GM12878 (cell line): ENCODE measurements around the gene SMIM38. TPM values are rescaled to one million over a fixed set of nuclear protein-coding genes. Genes with fewer than 3 reads are reported as not detected.

Experiments used
- ATAC-seq: fragments of 200-7000 bp; cut with Tn5 transposase; 3 replicates; pipeline ENCODE4 v1.9.1; 2020; ENCODE audit warnings: mild to moderate bottlenecking, moderate library complexity
- BruUV-seq: library from RNA; stranded (reverse); fragments of 400-500 nt; replicated peaks from 2 replicates; lab custom pipeline; 2021; lab: Mats Ljungman, UMichigan
- CTCF ChIA-PET: fragments of 300-600 bp; sonication (Branson Sonifier 250); formaldehyde crosslinking; extraction: SDS; loops from one replicate; lab custom pipeline; 2021; ENCODE audit warnings: inconsistent platforms; lab: Yijun Ruan, JAX
- POLR2A ChIA-PET: fragments of 350-600 bp; formaldehyde crosslinking; extraction: SDS; loops from one replicate; lab custom pipeline; 2021; ENCODE audit warnings: inconsistent platforms; lab: Charles Lee
- RAD21 ChIA-PET: fragments of 300-600 bp; sonication (Branson Sonifier 250); formaldehyde crosslinking; loops from one replicate; lab custom pipeline; 2023; ENCODE audit warnings: antibody characterized with exemption; ENCODE audit not compliant: unreplicated experiment; lab: Charles Lee
- SMC1A ChIA-PET: fragments of 300-600 bp; sonication (Branson Sonifier 250); formaldehyde crosslinking; loops from one replicate; lab custom pipeline; 2023; ENCODE audit not compliant: unreplicated experiment, uncharacterized antibody; lab: Charles Lee
- DNase-seq: peaks from one replicate; pipeline ENCODE4 v3.0.0-alpha.2; 2011; ENCODE audit warnings: low read depth, low spot score
- FAIRE-seq: peaks from 3 replicates; lab custom pipeline; 2011; peaks lifted over from hg19 to GRCh38; lab: Jason Lieb, UNC
- H2AFZ ChIP-seq: 2 replicates; pipeline ENCODE4 v1.6.0; 2011; ENCODE audit warnings: low read depth, low read length, control low read depth; ENCODE audit not compliant: control insufficient read depth
- H3K27ac ChIP-seq: 2 replicates; pipeline ENCODE4 v1.5.1; 2011; ENCODE audit warnings: control low read depth; ENCODE audit not compliant: control insufficient read depth, insufficient read depth
- H3K27me3 ChIP-seq, 2 experiments: replicated peaks in 1 of 2; 2 replicates each; pipeline versions ENCODE4 v1.6.0 to v1.6.1; 2011; ENCODE audit warnings: low read length in 1 of 2; ENCODE audit not compliant: control insufficient read depth in 2 of 2, insufficient read depth in 2 of 2
- H3K36me3 ChIP-seq, 2 experiments: 2 replicates each; pipeline ENCODE4 v1.5.1; 2011; ENCODE audit warnings: low read length in 1 of 2; ENCODE audit not compliant: control insufficient read depth in 2 of 2, insufficient read depth in 2 of 2
- H3K4me1 ChIP-seq: 2 replicates; pipeline ENCODE4 v1.6.1; 2011; ENCODE audit warnings: mild to moderate bottlenecking, low read length, moderate library complexity, mixed read lengths; ENCODE audit not compliant: control insufficient read depth, insufficient read depth
- H3K4me2 ChIP-seq: 2 replicates; pipeline ENCODE4 v1.6.0; 2011; ENCODE audit warnings: control low read depth; ENCODE audit not compliant: control insufficient read depth, insufficient read depth
- H3K4me3 ChIP-seq: fragments of 200-600 bp; sonication (generic); 2 replicates; pipeline ENCODE4 v1.5.1; 2016
- H3K79me2 ChIP-seq: 2 replicates; pipeline ENCODE4 v1.6.0; 2011; ENCODE audit warnings: low read length; ENCODE audit not compliant: control insufficient read depth, insufficient read depth
- H3K9ac ChIP-seq: 2 replicates; pipeline ENCODE4 v1.8.0; 2011; ENCODE audit warnings: low read length, control low read depth, mixed read lengths; ENCODE audit not compliant: control insufficient read depth, insufficient read depth
- H3K9me3 ChIP-seq: replicated peaks from 3 replicates; pipeline ENCODE4 v1.5.1; 2011; ENCODE audit warnings: mild to moderate bottlenecking, low read length; ENCODE audit not compliant: control insufficient read depth, insufficient read depth
- H4K20me1 ChIP-seq: 2 replicates; pipeline ENCODE4 v1.6.0; 2011; ENCODE audit not compliant: control insufficient read depth, insufficient read depth
- BHLHE40 ChIP-seq, 2 experiments: fragments of 450-650 bp in 1 of 2; IDR thresholded peaks; 2 replicates each; pipeline ENCODE4 v1.6.1; 2011 to 2017; ENCODE audit warnings: low read depth in 2 of 2, borderline replicate concordance in 1 of 2, improper control_type of control experiment in 1 of 2, low read length in 1 of 2, mild to moderate bottlenecking in 1 of 2
- BRCA1 ChIP-seq: IDR thresholded peaks from 2 replicates; pipeline ENCODE4 v1.6.1; 2011; ENCODE audit warnings: low read depth, low read length, improper control_type of control experiment
- CEBPB ChIP-seq, 2 experiments: fragments of 150-350 bp in 1 of 2; IDR thresholded peaks; 2 replicates each; pipeline ENCODE4 v1.6.1; 2012 to 2014; ENCODE audit warnings: low read depth in 2 of 2, low read length in 2 of 2, borderline replicate concordance in 1 of 2, inconsistent platforms in 1 of 2
- CHD1 ChIP-seq: IDR thresholded peaks from 2 replicates; pipeline ENCODE4 v1.6.1; 2012; ENCODE audit warnings: low read depth, low read length, improper control_type of control experiment
- EP300 ChIP-seq, 2 experiments: fragments of 150-350 bp in 1 of 2; IDR thresholded peaks; 2 replicates each; pipeline ENCODE4 v1.6.1; 2011 to 2012; ENCODE audit warnings: low read depth in 2 of 2, low read length in 2 of 2, borderline replicate concordance in 1 of 2, improper control_type of control experiment in 1 of 2, inconsistent platforms in 1 of 2; ENCODE audit not compliant: control insufficient read depth in 1 of 2
- NFXL1 ChIP-seq: fragments of 450-650 bp; IDR thresholded peaks from 2 replicates; pipeline ENCODE4 v1.6.1; 2017; ENCODE audit warnings: antibody characterized with exemption, mild to moderate bottlenecking, borderline replicate concordance
- NFYA ChIP-seq: IDR thresholded peaks from 2 replicates; pipeline ENCODE4 v1.6.1; 2011; ENCODE audit warnings: low read depth, mild to moderate bottlenecking, low read length, improper control_type of control experiment, borderline replicate concordance
- PRDM15 ChIP-seq: fragments of 450-650 bp; formaldehyde crosslinking; IDR thresholded peaks from 2 replicates; pipeline ENCODE4 v1.4.0; 2020; ENCODE audit warnings: mild to moderate bottlenecking, moderate library complexity
- TCF7 ChIP-seq: IDR thresholded peaks from 2 replicates; pipeline ENCODE4 v1.6.1; 2014; ENCODE audit warnings: antibody characterized with exemption, borderline replicate concordance
- USF1 ChIP-seq: IDR thresholded peaks from 2 replicates; pipeline ENCODE4 v1.6.1; 2011; ENCODE audit warnings: borderline replicate concordance, low read depth, mild to moderate bottlenecking, moderate library complexity, mixed read lengths, low read length; ENCODE audit not compliant: insufficient read depth; ENCODE audit errors: extremely low read length
- WRNIP1 ChIP-seq: IDR thresholded peaks from 2 replicates; pipeline ENCODE4 v1.6.1; 2011; ENCODE audit warnings: low read depth, low read length, improper control_type of control experiment, borderline replicate concordance
- WGBS: methylation state at CpG from one replicate; pipeline ENCODE4 v1.1.6; 2016; ENCODE audit warnings: low lambda C conversion rate; ENCODE audit not compliant: insufficient replicate concordance, insufficient coverage; ENCODE audit errors: missing lambda C conversion rate; 5-methylcytosine and 5-hydroxymethylcytosine counted together
- in situ Hi-C: fragments of 300-500 bp; cut with MboI; formaldehyde crosslinking; loops from 9 replicates; pipeline ENCODE4 v1.14.3; 2018; ENCODE audit warnings: mixed read lengths
- intact Hi-C: fragments of 100-400 bp; cut with micrococcal nuclease; formaldehyde crosslinking; loops from one replicate; pipeline ENCODE4 v1.14.2; 2022; ENCODE audit not compliant: unreplicated experiment
- polyA plus RNA-seq, 11 experiments: library from polyadenylated mRNA; depleted of rRNA in 4 of 11; unstranded in 6 of 11; stranded (reverse) in 5 of 11; fragments of >200 nt; fragmentation: Nextera tagmentation in 4 of 11; fragmentation: Illumina TruSeq in 1 of 11; extraction: Ambion mirVana in 4 of 11; extraction: Trizol in 1 of 11; gene quantifications; 1 replicate in 1 of 11; 2 replicates in 10 of 11; pipeline versions ENCODE4 v1.2.1 to v1.2.3, GENCODE V29; 2011 to 2016; ENCODE audit warnings: inconsistent platforms in 2 of 11, missing spikeins in 2 of 11, low read depth in 1 of 11
- total RNA-seq, 4 experiments: library from RNA; depleted of rRNA in 3 of 4; stranded (reverse); fragments of >200 nt in 3 of 4; fragmentation: Illumina TruSeq in 1 of 4; extraction: Trizol in 1 of 4; gene quantifications; 2 replicates each; pipeline versions ENCODE4 v1.2.1 to v1.2.3, GENCODE V29; 2013 to 2021

Gene SMIM38
- total and polyA plus RNA-seq, 10 of the 15 experiments (the other 5 are each of a cell fraction or from before 2014, with no cell fraction given), result 0.15 to 5.0 (median 2.1) TPM; not detected in 1

GRCh38 chr11:69115586-69116560, 39.9 kb upstream of the SMIM38 start:
- SMC1A ChIA-PET, result no interaction called here
- no peak overlapping the region for H2AFZ ChIP-seq
- no peaks in the 10 kb centered on the region for H3K79me2 ChIP-seq
- RAD21 ChIA-PET, result no interaction called here
- BruUV-seq, result no TSS peak
- no peak for FAIRE-seq
- no peaks in the 10 kb centered on the region for H3K36me3 ChIP-seq
- no peaks in the 10 kb centered on the region; the same call in 2 of the 3 replicates for H3K9me3 ChIP-seq
- intact Hi-C loops (no loop called here), in situ Hi-C loops (no loop called here)
- H4K20me1 ChIP-seq, result no peaks in the 10 kb centered on the region
- no peak overlapping the region for H3K27ac ChIP-seq
- 65% methylated on average over 34 of the region's 41 CpGs for WGBS
- H3K9ac ChIP-seq, result no peak overlapping the region
- H3K4me3 ChIP-seq, result no peak overlapping the region
- no peak for TF ChIP-seq TCF7
- TF ChIP-seq WRNIP1, result no peak
- no peak for TF ChIP-seq BRCA1
- no peak for TF ChIP-seq NFXL1
- TF ChIP-seq PRDM15 (CRISPR knock-in tag), result no peak
- TF ChIP-seq USF1, result no peak
- TF ChIP-seq EP300 (IDR thresholded peaks at IDR 0.05; ENCODE audit: borderline replicate concordance in 1 of 2, control insufficient read depth in 1 of 2, low read depth in 2 of 2, low read length in 2 of 2), result no peak
- no peak for TF ChIP-seq NFYA
- no peak for TF ChIP-seq BHLHE40 (IDR thresholded peaks at IDR 0.05; ENCODE audit: borderline replicate concordance in 1 of 2, low read depth in 2 of 2, low read length in 1 of 2)
- TF ChIP-seq CHD1, result no peak
- TF ChIP-seq CEBPB (IDR thresholded peaks at IDR 0.05; ENCODE audit: borderline replicate concordance in 1 of 2, low read depth in 2 of 2, low read length in 2 of 2), result no peak
- no peaks in the 10 kb centered on the region; a peak in 1 of 4 replicates for H3K27me3 ChIP-seq
- CTCF ChIA-PET, result no interaction called here
- no peak for ATAC-seq
- H3K4me1 ChIP-seq, result no peaks in the 10 kb centered on the region
- DNase-seq, result no peak
- no peak overlapping the region for H3K4me2 ChIP-seq
- POLR2A ChIA-PET, result interaction anchor here (0.7 kb wide), 1 partner anchor 176 kb away, joined by 3 read pairs; no protein-coding TSS in a partner anchor
